AG08395 (cell line): ENCODE data around the gene GIMAP8.
"Not testable (repeated sequence)": the region's sequence is repeated elsewhere in the genome, so short reads cannot be mapped to it uniquely, and the experiment has no call there.

ENCODE experiments used
- DNase-seq: peaks from one replicate; pipeline ENCODE4 v3.0.0; 2012; ENCODE audit warnings: mixed read lengths, low spot score

Gene GIMAP8

GRCh38 chr7:150514748-150515222 is 64.4 kb downstream of the GIMAP8 start, which contains the start of gene GIMAP7:
Gene GIMAP7 (plus strand): TSS chr7:150514872. CDS start chr7:150519975, 5,103 bp downstream.
- DNase-seq: no peak

GRCh38 chr7:150515248-150516147 is 65.1 kb downstream of the GIMAP8 start:
- no peak for DNase-seq

DNA sequence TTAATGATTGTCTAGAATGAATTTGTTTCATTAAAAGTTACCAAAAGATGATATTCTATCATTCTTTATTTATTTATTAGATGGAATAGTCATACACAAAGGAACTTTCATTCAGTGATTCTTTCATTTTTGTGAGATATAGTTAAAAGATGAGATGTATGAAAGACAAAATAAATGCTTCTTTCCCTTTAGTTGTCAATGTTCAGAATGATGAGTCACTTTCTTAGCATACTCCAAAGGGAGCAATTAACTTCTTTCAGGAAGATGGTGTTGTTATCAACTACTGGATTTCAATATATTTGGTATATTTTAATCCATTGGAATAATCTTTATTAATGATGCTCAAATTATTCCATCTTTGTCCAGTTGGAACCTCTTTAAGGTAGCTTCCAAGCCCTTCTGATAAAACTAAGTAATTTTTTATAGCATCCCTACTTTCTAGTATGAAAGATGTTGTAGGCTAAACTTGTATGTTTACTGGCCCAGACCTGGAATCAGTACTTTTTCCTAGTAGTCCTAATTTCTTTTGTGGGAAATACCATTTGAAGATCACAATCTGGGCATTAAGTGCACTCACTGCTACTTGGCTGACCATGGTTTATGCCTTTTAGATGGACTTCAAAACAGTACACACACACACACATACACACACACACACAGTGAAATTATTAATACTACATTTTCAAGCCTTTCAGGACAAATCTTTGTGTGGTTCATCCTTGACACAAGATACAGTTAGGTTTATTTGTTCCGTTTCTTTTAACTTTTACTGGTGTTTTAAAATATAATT is 66.7 kb downstream of the GIMAP8 start:
- no peak for DNase-seq

DNA sequence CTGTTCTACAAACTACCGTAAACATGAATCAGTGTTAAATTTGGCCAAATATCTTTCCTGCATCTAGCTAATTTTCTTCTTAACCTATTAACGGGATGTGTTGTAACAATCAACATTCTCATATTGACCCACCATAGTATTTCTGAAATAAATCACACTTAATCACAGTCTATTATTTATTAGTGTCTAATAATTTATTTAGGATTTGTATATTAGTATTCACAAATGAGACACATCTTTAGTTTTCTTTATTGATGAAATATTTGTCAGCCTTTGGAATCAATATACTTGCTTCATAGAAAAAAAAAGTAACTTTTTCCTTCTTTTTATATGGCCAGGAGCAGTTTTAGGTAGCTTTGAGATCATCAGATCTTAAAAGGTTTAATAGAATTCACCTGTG is 68.9 kb downstream of the GIMAP8 start:
- DNase-seq: no peak

DNA sequence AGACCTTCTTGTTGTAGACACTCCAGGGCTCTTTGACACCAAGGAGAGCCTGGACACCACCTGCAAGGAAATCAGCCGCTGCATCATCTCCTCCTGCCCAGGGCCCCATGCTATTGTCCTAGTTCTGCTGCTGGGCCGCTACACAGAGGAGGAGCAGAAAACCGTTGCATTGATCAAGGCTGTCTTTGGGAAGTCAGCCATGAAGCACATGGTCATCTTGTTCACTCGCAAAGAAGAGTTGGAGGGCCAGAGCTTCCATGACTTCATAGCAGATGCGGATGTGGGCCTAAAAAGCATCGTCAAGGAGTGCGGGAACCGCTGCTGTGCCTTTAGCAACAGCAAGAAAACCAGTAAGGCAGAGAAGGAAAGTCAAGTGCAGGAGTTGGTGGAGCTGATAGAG is 69.7 kb downstream of the GIMAP8 start:
- DNase-seq: no peak

GRCh38 chr7:150522931-150523330 is 72.5 kb downstream of the GIMAP8 start:
- not testable (repeated sequence) for DNase-seq

- DNase-seq: no peak
Observed at GRCh38 chr7:150524018-150524417, 73.6 kb downstream of the GIMAP8 start.
